Activated CD4-positive, alpha-beta T cell treated with anti-CD3 and anti-CD28 coated beads, Interleukin-2, amount 10 ng/mL, durations not matched to agents 7 days and 5 days (primary cell): Measurements from ENCODE around the gene ZSCAN4. TPM values are rescaled to one million over a fixed set of nuclear protein-coding genes. Genes with fewer than 3 reads are reported as not detected.

ENCODE experiments used
- CTCF ChIA-PET: fragments of 350-600 bp; sonication (Branson Sonifier 250); formaldehyde crosslinking; loops from one replicate; lab custom pipeline; 2021; ENCODE audit warnings: antibody characterized with exemption; lab: Charles Lee
- POLR2A ChIA-PET: fragments of 350-600 bp; sonication (Branson Sonifier 250); formaldehyde crosslinking; loops from one replicate; lab custom pipeline; 2021; ENCODE audit warnings: antibody characterized with exemption; lab: Charles Lee
- DNase-seq: peaks from one replicate; pipeline ENCODE4 v3.0.0-alpha.2; 2020
- H3K27ac Mint-ChIP-seq: one replicate; pipeline ENCODE4 v1.8.0; 2021; ENCODE audit warnings: mild to moderate bottlenecking, moderate library complexity, mixed read lengths
- H3K27me3 Mint-ChIP-seq: one replicate; pipeline ENCODE4 v1.8.0; 2021; ENCODE audit warnings: mixed read lengths
- H3K36me3 Mint-ChIP-seq: one replicate; pipeline ENCODE4 v1.8.0; 2021; ENCODE audit warnings: low read depth, mixed read lengths
- H3K4me1 Mint-ChIP-seq: one replicate; pipeline ENCODE4 v1.8.0; 2021; ENCODE audit warnings: mixed read lengths
- H3K4me3 Mint-ChIP-seq: one replicate; pipeline ENCODE4 v1.8.0; 2021; ENCODE audit warnings: mild to moderate bottlenecking, moderate library complexity, mixed read lengths
- H3K9me3 Mint-ChIP-seq: one replicate; pipeline ENCODE4 v1.8.0; 2021; ENCODE audit warnings: mixed read lengths
- total RNA-seq, 2 experiments: library from RNA; stranded (reverse); gene quantifications; one replicate each; pipeline ENCODE4 v1.2.3, GENCODE V29; 2021

The ZSCAN4 gene
- total RNA-seq = not detected

- peaks cover 4% of the 10 kb centered on the region for H3K4me1 Mint-ChIP-seq
- ChIA-PET POLR2A (no interaction called here), CTCF (no interaction called here)
- H3K27ac Mint-ChIP-seq = no peak within 1 kb of the TSS
- DNase-seq = no peak
- H3K4me3 Mint-ChIP-seq = no peak within 1 kb of the TSS
- peaks cover 5% of the 10 kb centered on the region for H3K9me3 Mint-ChIP-seq
- H3K36me3 Mint-ChIP-seq = no peaks in the 10 kb centered on the region
- peaks cover 23% of the 10 kb centered on the region for H3K27me3 Mint-ChIP-seq
These were observed at the start of gene ZSCAN4 for GRCh38 chr19:57668635-57669034. TSS of gene ZSCAN4 (plus strand) at chr19:57668935. CDS start at chr19:57676146, 7,211 bp downstream.

- Mint-ChIP-seq H3K27me3 (no peaks in the 10 kb centered on the region), H3K4me1 (peaks cover 5% of the 10 kb centered on the region), H3K27ac (no peak overlapping the region), H3K36me3 (peaks cover 89% of the 10 kb centered on the region), H3K9me3 (peaks cover 78% of the 10 kb centered on the region), H3K4me3 (no peak overlapping the region)
- no peak for DNase-seq
- CTCF ChIA-PET = no interaction called here
- POLR2A ChIA-PET = no interaction called here
These were observed 47.9 kb upstream of the ZSCAN4 start for GRCh38 chr19:57620673-57621348.

- Mint-ChIP-seq H3K27ac (no peak overlapping the region), H3K27me3 (no peaks in the 10 kb centered on the region), H3K4me1 (no peaks in the 10 kb centered on the region), H3K9me3 (peaks cover 66% of the 10 kb centered on the region), H3K4me3 (no peak overlapping the region), H3K36me3 (peaks cover 67% of the 10 kb centered on the region)
- CTCF ChIA-PET = no interaction called here
- POLR2A ChIA-PET = no interaction called here
- DNase-seq = no peak
These were observed 45.6 kb upstream of the ZSCAN4 start for GRCh38 chr19:57623091-57623490.

- Mint-ChIP-seq H3K36me3 (peaks cover 48% of the 10 kb centered on the region), H3K9me3 (peaks cover 37% of the 10 kb centered on the region), H3K4me1 (peaks cover 17% of the 10 kb centered on the region), H3K27me3 (no peaks in the 10 kb centered on the region), H3K27ac (peak within 1 kb of the TSS; percentile 90), H3K4me3 (peak within 1 kb of the TSS; percentile 86)
- CTCF ChIA-PET = interaction anchor here (2.2 kb wide), 1 partner anchor 156 kb away, joined by 5 read pairs; the partner anchor contains the start of gene ZNF772
- peak; percentile 88 for DNase-seq
- POLR2A ChIA-PET = interaction anchor here (0.7 kb wide), 1 partner anchor 674 kb away, joined by 3 read pairs; no protein-coding TSS in a partner anchor
These were observed 35.5 kb upstream of the ZSCAN4 start, which contains the start of gene ZNF211 for GRCh38 chr19:57632987-57633831. TSS of gene ZNF211 (plus strand) at chr19:57633168. CDS start at chr19:57633347, 179 bp downstream.

GRCh38 chr19:57633832-57634131 is 35.0 kb upstream of the ZSCAN4 start:
- Mint-ChIP-seq H3K9me3 (peaks cover 40% of the 10 kb centered on the region), H3K27me3 (no peaks in the 10 kb centered on the region), H3K4me1 (peaks cover 17% of the 10 kb centered on the region), H3K4me3 (peak overlapping the region; percentile 86), H3K27ac (peak overlapping the region; percentile 90), H3K36me3 (peaks cover 53% of the 10 kb centered on the region)
- POLR2A ChIA-PET = no interaction called here
- CTCF ChIA-PET = interaction anchor here (2.2 kb wide), 1 partner anchor 156 kb away, joined by 5 read pairs; the partner anchor contains the start of gene ZNF772
- DNase-seq = no peak

- peaks cover 17% of the 10 kb centered on the region for H3K4me1 Mint-ChIP-seq
- H3K36me3 Mint-ChIP-seq = peaks cover 84% of the 10 kb centered on the region
- ChIA-PET POLR2A (no interaction called here), CTCF (no interaction called here)
- no peaks in the 10 kb centered on the region for H3K27me3 Mint-ChIP-seq
- DNase-seq = no peak
- H3K27ac Mint-ChIP-seq = no peak overlapping the region
- no peak overlapping the region for H3K4me3 Mint-ChIP-seq
- peaks cover 62% of the 10 kb centered on the region for H3K9me3 Mint-ChIP-seq
These were observed 31.4 kb upstream of the ZSCAN4 start for GRCh38 chr19:57637379-57637778.

GRCh38 chr19:57641715-57642234 is 27.0 kb upstream of the ZSCAN4 start:
- Mint-ChIP-seq H3K27me3 (no peaks in the 10 kb centered on the region), H3K4me3 (no peak overlapping the region), H3K4me1 (no peaks in the 10 kb centered on the region), H3K9me3 (peaks cover 70% of the 10 kb centered on the region), H3K27ac (no peak overlapping the region), H3K36me3 (peaks cover 66% of the 10 kb centered on the region)
- ChIA-PET CTCF (interaction anchor here (1.5 kb wide), 2 partner anchors 24 to 40 kb away, joined by 3 to 6 read pairs; partner anchors contain the start of gene ZNF551), POLR2A (no interaction called here)
- no peak for DNase-seq

GRCh38 chr19:57642396-57643046 is 26.2 kb upstream of the ZSCAN4 start:
- Mint-ChIP-seq H3K9me3 (peaks cover 68% of the 10 kb centered on the region), H3K27me3 (no peaks in the 10 kb centered on the region), H3K4me3 (no peak overlapping the region), H3K4me1 (no peaks in the 10 kb centered on the region), H3K27ac (no peak overlapping the region), H3K36me3 (peaks cover 59% of the 10 kb centered on the region)
- POLR2A ChIA-PET = no interaction called here
- CTCF ChIA-PET = interaction anchor here (0.8 to 1.5 kb wide), 3 partner anchors 11 to 39 kb away, joined by 3 to 6 read pairs (median 3); partner anchors contain the start of gene ZNF551
- DNase-seq = no peak

- Mint-ChIP-seq H3K4me1 (no peaks in the 10 kb centered on the region), H3K36me3 (peaks cover 48% of the 10 kb centered on the region), H3K27ac (no peak overlapping the region), H3K4me3 (no peak overlapping the region), H3K27me3 (no peaks in the 10 kb centered on the region), H3K9me3 (peaks cover 64% of the 10 kb centered on the region)
- ChIA-PET CTCF (no interaction called here), POLR2A (no interaction called here)
- no peak for DNase-seq
These were observed 25.0 kb upstream of the ZSCAN4 start for GRCh38 chr19:57643734-57644133.

GRCh38 chr19:57648331-57649003 is 20.3 kb upstream of the ZSCAN4 start:
- Mint-ChIP-seq H3K36me3 (peaks cover 13% of the 10 kb centered on the region), H3K4me1 (peaks cover 9% of the 10 kb centered on the region), H3K4me3 (no peak overlapping the region), H3K9me3 (peaks cover 46% of the 10 kb centered on the region), H3K27me3 (no peaks in the 10 kb centered on the region), H3K27ac (no peak overlapping the region)
- no peak for DNase-seq
- ChIA-PET POLR2A (no interaction called here), CTCF (interaction anchor here (0.6 kb wide), 1 partner anchor 272 kb away, joined by 3 read pairs; no protein-coding TSS in a partner anchor)

- no peak for DNase-seq
These were observed 17.1 kb upstream of the ZSCAN4 start for GRCh38 chr19:57651654-57651996.

GRCh38 chr19:57653689-57654088 is 15.0 kb upstream of the ZSCAN4 start:
- H3K9me3 Mint-ChIP-seq = peaks cover 53% of the 10 kb centered on the region
- H3K4me1 Mint-ChIP-seq = peaks cover 9% of the 10 kb centered on the region
- H3K36me3 Mint-ChIP-seq = peaks cover 10% of the 10 kb centered on the region
- no peak overlapping the region for H3K4me3 Mint-ChIP-seq
- H3K27ac Mint-ChIP-seq = no peak overlapping the region
- ChIA-PET CTCF (no interaction called here), POLR2A (no interaction called here)
- no peak for DNase-seq
- no peaks in the 10 kb centered on the region for H3K27me3 Mint-ChIP-seq

More at GRCh38 chr19:57651654-57651996, 17.1 kb upstream of the ZSCAN4 start:
- POLR2A ChIA-PET = no interaction called here
- H3K4me1 Mint-ChIP-seq = peaks cover 9% of the 10 kb centered on the region
- no peak overlapping the region for H3K27ac Mint-ChIP-seq
- H3K27me3 Mint-ChIP-seq = no peaks in the 10 kb centered on the region
- H3K4me3 Mint-ChIP-seq = no peak overlapping the region
- CTCF ChIA-PET = interaction anchor here (0.6 kb wide), 1 partner anchor 21 kb away, joined by 3 read pairs; no protein-coding TSS in a partner anchor
- H3K36me3 Mint-ChIP-seq = peaks cover 10% of the 10 kb centered on the region
- peaks cover 57% of the 10 kb centered on the region for H3K9me3 Mint-ChIP-seq
